Activated naive CD8-positive, alpha-beta T cell treated with anti-CD3 and anti-CD28 coated beads, Interleukin-2, amount 50 U/mL, for 16 hours (primary cell): ENCODE results near the gene FARS2.

Experiments used
- DNase-seq: peaks from one replicate; pipeline ENCODE4 v3.0.0-alpha.2; 2020; ENCODE audit warnings: low read depth, low spot score

FARS2 gene

GRCh38 chr6:5287205-5287965 is 26.1 kb downstream of the FARS2 start:
- DNase-seq, result no peak

- DNase-seq, result no peak
Observed at GRCh38 chr6:5287966-5288297, 26.6 kb downstream of the FARS2 start.

DNA sequence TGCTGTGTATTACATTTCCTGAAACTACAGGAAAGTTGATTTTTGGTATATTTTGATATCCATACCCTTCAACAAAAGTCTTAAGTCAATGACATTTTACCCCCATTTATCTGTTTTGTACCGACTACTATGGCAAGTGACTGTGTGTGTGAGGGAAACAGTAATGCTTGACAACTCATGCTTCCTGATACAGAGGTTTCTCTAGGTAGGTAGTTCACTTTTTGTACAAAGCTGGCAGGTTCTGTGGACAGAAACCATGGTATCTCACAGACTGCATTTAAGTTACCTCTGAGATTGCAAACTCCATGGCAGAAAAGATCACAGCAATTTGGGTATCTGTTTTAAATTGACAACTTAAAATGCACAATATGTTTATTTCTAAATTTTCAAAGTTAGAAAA is 28.8 kb downstream of the FARS2 start:
- no peak for DNase-seq

DNA sequence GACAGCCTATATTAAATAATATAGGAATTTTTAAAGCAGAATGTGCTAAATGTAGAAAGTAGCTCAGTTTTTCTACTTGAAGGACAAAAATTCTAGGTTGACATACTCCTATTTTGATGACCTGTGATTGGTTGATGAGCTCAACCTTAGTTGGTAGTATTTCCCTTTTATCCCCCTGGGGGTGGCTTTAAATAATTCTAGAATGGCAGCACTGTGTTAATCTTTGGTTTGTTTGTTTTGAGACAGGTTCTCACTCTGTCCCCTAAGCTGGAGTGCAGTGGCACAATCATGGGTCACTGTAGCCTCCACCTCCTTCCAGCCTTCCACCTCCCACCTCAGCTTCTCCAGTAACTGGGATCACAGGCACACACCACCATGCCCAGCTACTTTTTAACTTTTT is 29.2 kb downstream of the FARS2 start:
- DNase-seq, result no peak

DNA sequence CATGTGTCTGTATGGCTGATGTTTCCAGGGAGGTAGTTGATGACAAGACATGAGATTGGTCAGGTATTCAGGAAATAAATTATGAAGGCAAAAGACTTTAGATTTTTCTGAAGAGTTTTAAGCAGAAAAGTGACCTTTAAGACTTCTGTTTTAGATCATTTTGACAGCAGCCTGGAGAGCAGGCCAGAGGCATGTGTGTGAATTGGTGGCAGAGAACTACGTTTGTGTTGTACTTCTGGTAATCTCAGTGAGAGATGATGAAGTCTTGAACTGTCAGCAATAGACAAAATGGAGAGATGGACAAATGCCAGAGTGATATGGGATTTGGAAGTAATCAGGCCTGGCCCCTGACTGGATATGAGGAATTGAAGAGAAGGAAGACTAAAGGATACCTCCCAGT is 30.8 kb downstream of the FARS2 start:
- DNase-seq, result no peak

DNA sequence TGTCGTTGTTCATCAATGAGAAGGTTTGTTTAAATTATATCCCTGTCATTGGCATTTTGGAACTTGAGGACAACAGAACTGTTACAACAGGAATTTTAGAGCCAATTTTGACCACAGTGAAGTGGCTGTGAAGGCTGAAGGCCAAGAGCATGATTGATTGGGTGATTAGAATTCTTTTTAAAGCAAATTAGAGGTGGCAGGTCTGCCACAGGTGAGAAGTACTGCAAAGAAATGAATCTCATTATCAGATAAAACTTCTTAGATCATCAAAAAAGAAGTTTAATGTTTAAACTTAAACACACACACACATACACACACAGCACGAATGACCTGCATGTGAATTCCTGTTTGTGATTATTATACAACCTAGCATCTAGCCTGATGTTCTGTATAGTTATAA is 32.4 kb downstream of the FARS2 start:
- no peak for DNase-seq

GRCh38 chr6:5294392-5295211 is 33.3 kb downstream of the FARS2 start:
- no peak for DNase-seq

DNA sequence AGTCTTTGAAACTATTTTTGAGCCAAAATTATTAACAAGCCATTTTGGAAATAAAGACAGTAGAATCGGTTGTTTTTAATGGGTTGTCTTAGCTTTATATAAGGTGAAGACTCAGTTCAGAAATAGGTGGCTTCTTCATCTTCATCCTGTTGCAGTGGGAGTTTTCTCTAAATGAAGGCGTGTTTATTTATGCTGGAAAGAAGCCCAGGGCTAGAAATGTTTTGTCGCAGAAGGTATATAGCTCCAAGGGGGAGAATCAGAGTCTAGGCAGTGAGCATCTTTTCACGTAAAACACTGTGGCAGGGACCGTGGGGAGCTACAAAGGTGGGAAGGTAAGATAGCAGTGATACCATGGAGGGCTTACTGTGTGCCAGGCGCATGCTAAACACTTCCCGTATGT is 34.3 kb downstream of the FARS2 start:
- DNase-seq, result no peak

DNA sequence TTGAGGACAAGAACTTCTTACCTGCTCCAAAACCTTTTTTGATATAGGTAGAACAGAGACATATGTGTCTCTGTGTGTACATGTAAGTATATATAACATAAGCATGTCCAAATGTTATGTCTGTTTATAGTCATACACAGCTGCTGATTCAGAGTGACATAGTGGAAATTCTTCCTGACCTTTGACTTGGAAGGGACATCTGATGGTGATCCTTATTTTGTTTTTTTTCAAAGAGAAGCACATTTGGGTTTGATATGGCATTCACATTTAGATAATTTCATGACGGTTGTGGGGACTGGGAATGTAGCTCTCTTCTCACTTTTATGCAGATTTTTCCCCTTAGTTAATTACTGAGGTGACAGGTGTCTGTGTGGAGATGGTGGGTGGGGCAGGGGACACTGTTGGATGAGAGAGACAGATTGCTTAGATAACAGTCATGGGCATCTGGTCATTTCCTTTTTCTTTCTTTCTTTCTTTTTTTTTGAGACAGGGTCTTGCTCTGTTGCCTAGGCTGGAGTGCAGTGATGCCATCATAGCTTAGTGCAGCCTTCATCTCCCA is 39.0 kb downstream of the FARS2 start:
- DNase-seq, result no peak

DNA sequence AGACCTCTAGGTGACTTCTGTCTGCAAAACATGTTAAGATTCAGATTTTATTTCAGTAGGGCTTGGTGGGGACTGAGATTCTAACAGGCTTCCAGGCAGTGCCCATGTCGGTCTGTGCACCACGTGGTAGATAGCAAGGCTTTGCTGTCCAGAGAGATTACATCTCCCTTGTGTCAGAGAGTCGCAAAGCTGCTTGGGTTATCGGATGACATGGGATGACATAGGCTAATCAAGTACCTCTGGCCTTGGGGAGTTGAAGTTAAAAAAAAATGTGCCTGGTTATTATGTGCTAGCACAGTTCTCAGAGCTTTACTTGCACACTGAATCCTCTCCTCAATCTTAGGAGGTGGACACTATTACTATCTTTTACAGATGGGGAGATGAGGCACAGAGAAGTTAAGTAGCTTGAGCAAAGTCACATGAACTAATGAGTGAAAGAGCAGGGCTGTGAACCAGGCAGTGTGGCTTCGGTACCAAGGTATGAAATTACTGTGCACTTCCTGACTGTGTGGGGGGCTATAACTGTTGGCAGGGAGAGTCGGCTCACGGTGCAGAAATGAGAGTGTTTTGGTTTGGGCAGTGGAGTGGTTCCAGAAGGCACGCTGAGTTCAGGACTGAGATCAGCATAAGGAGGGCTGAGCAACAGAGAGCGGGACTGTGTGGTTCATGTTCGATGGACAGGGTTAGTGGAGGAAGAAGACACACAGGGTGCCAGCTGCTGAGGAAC is 41.1 kb downstream of the FARS2 start:
- no peak for DNase-seq

DNA sequence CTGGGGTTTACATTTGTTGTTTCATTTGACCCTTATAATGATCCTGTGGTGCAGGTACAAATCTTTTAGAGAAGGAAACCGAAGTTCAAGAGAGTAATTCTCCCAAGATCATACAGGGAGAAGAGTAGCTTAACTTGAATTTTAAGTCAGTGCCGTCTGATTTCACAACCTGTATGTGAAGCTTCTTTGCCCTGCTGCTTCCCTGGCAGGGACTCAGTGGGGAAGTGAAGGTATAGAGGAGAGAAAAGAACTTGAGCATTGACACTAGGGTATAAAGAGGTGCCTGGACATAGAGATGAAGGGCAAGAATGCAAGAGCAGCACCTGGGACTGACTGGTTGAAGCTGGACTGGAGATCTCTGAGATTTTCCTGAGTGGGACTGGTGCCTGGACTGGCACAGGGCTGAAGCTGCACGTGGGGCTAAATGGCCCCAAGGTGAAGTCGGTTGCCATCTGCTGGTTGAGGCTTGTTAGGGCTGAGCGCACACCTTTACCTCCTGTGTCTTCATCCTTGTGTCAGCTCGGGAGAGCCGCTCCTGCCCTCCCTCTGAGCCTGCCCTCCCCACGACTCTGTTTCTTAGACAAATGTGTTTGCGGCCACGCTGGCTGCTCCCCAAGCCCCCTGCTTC is 41.8 kb downstream of the FARS2 start:
- no peak for DNase-seq

DNA sequence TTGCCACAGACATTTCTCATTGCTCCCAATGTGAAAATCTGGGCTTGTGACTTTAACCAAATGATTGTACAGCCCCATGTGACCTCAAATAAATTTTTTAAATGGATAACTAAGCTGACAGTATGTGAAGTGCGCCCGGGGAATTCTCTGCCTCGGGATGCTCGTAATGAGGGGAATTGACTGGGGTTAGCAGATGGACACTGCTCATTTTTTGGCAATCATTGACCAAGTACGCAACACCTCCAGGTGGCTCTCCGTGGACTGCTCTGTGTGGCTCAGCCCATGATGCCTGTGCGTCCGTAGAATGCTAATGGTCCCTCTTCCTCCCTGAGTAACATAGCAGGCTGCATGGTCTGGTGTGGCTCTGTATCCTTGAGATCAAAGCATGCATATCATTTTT is 42.4 kb downstream of the FARS2 start:
- no peak for DNase-seq

DNA sequence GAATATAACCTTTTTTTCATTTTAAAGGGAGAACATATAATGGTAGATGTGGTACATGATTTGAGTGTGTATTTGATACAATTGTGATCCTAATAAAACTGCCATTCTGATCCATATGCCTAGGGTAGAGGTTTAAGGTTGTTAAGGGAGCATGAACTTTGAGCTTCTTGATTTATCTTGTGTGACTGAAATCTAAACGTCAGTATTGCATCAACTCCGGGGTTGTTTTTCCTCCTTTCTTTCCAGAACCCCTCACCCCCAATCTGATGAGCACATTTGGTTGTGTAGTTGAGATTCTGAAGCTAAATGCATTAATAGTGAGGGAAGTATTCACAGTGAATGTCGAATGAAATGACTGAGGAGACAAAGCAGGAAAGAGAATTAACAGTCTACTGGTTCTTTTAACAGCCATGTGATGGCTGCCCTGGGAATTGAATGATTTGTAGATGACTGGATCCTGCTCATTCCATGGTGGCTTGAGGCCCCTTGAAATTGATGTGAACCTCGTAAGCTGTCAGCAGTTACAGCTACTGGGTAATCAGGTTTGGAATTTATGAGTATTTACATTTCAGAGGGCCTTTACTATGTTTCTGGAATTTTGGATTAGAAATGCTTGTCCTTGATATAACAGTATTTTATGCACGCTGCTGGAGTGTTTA is 44.8 kb downstream of the FARS2 start:
- DNase-seq, result no peak

DNA sequence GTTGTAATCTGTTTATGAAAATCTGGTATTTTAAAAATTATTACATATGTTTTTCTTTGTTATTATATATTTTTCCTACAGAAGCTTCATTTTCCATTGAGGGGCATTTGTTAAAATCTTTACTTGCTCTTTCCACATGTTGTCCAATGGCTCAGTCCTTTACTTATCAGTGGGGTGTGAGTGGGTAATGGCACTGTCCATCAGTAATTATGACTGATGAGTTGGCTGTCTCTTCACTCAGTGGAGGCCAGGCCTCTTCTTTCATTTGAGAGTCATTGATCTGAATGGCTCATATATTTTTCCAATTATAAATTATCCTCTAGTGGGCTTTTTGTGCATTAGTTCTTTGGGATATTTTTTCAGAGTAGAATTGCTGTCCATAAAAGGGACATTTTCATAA is 45.7 kb downstream of the FARS2 start:
- no peak for DNase-seq

DNA sequence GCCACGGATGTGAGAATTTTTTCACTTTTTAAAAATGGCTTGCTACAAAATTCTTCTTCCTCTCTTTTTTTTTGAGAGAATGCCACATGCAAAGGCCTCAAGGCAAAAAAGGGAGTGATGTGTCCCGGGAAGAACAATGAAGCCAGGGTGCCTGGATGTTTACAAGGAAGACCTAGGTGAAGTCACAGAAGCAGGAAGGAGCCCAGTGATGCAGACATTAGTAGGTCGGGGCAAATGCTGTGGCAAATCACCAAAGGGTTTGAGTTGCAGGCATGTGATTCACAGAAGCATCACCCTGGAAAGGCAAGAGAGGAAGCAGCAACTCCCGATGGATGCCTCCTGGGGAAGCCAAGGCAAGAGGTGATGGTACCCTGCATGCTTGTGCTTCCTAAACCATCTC is 46.8 kb downstream of the FARS2 start:
- DNase-seq, result no peak

DNA sequence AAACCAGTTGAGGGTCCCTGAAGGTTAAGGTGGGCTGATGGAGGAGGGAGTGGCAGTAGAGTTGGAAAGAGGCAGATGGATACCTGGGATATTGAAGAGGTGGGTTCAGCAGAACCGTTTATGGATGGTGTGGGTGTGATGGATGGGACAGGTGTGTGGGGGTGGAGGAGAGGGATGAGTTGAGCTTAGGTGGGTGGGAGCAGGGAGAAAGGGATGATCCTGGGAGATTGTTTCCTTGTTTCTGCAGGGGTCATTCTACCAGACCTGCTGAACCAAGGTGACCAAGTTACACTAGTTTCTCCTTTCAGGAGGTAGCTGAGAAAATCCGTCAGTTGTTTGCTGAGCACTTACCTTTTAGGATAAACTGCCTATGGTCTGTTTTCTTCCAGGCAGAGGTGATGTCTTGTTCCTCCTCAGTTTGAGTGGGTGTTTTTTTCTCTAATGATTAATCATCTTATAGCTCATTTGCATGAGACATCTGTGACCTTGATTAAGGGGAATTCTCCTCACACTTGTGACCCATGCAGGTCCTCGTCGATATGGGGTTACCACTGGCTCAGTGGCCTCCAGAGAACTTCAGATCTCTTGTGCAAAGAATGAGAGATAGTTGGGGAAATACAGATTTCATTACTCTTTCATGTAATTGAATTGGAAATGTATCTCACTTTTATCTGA is 53.0 kb downstream of the FARS2 start:
- DNase-seq, result no peak

GRCh38 chr6:5315881-5316280 is 54.6 kb downstream of the FARS2 start:
- DNase-seq, result no peak

- DNase-seq, result no peak
Observed at GRCh38 chr6:5316951-5317350, 55.6 kb downstream of the FARS2 start.

DNA sequence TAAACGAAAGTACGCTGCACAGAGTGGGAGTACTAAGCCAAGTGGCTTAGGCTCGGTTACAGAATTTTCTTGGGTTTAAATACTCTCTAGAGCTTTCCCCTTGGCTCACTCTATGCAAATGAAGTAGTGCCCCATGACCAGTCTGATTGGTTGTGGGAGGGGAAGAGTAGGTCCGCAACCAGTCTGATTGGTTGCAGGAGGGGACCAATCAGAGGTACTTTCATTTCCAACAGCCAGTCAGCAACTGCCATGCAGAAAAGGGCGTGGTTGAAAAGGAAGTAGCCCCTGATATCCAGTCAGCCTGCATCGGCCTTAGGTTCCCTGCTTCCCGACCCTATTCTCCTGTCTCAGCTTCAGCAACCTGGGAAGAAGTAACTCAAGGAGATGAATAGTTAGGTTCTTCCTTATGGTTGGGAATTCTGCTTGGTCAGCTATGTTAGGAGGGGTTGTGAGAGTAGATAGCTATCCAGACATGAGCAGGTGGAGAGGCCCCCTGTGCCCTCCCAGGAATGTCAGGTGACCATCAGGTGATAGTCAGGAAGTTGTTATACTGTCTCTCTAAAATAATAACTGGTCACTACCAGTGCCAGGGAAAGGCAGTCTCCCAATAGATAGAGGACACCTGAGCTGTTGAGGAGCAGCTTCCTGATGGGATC is 57.4 kb downstream of the FARS2 start:
- no peak for DNase-seq

GRCh38 chr6:5323979-5324378 is 62.7 kb downstream of the FARS2 start:
- no peak for DNase-seq
